Hematopoietic multipotent progenitor cell (in vitro differentiated cells): ENCODE data around the gene GRID2. TPM values are rescaled to one million over a fixed set of nuclear protein-coding genes. Genes with fewer than 3 reads are reported as not detected.
A peak's percentile ranks its signal among the peaks of the same experiment; 100 is the strongest.

ENCODE experiments used
- DNase-seq, 3 donors: peaks; one replicate each; pipeline ENCODE4 v3.0.0-alpha.2; 2011 to 2015; ENCODE audit warnings: low read depth in 2 of 3, low spot score in 2 of 3
- total RNA-seq: library from RNA; depleted of rRNA; stranded (reverse); fragments of >200 nt; gene quantifications from one replicate; pipeline ENCODE4 v1.2.3, GENCODE V29; 2012

Gene GRID2
- total RNA-seq, 1 donor = not detected

- no peak for DNase-seq
These were observed 1414.5 kb downstream of the GRID2 start for GRCh38 chr4:93718233-93718632.

DNA sequence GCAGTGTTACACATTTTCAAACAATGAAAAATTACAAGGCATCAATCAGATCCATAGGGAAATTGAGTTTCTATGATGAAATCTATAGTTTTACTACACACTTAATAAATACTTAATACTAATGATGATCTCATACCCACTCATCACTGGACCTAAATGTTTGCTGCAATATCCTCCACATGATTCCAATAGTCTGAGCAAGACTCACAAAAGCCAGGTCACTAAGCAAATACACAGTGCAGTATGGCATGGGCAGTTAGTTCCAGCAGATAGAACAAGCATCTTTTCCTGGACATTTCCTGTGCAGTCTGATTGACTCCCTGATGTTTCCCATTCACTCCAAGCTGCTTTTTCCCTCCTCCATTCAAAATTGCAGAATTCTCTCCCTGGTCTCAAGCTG lies 1415.8 kb downstream of the GRID2 start:
- no peak for DNase-seq

DNA sequence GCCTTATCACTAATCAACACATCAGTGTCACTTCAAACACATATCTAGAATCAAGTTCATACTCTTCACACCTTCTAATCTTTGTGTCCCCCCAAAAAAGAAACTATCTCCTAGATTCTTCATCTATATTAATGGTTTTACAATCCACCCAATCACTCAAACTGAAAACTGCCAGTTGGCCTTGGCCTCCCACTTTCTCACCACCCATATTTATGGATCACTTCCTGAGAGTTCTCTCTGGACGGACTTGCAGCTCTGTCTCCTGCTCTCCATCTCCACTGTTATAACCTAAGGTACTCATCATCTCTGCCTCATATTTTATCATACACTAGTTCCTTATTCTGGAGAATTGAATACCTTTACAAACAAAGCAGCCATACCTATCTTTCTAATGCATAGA lies 1418.7 kb downstream of the GRID2 start:
- DNase-seq = no peak

DNA sequence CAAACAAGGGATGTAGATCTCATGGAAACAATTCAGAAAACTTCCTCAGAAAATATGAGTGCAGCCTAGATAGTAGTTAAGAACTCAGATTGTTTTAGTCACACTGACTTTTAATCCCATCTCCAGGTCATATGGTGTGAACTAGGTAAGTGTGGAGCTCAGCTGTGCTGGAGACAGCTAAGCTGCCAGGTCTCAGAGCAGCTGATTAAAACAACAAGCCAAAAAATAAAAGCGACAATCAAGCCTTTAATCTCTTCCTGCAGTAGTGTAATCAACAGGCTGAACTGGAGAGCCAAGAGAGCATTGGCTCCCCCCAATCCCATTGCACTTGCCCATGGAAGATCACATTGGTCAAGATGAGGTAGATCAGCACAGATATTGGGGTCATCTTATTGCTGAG lies 1426.5 kb downstream of the GRID2 start:
- DNase-seq = no peak

- no peak for DNase-seq
These were observed 1427.0 kb downstream of the GRID2 start for GRCh38 chr4:93730760-93731159.

- no peak for DNase-seq
These were observed 1427.7 kb downstream of the GRID2 start for GRCh38 chr4:93731456-93731855.

- DNase-seq = no peak
These were observed 1428.7 kb downstream of the GRID2 start for GRCh38 chr4:93732509-93732908.

GRCh38 chr4:93740890-93741289 lies 1437.1 kb downstream of the GRID2 start:
- no peak for DNase-seq

DNA sequence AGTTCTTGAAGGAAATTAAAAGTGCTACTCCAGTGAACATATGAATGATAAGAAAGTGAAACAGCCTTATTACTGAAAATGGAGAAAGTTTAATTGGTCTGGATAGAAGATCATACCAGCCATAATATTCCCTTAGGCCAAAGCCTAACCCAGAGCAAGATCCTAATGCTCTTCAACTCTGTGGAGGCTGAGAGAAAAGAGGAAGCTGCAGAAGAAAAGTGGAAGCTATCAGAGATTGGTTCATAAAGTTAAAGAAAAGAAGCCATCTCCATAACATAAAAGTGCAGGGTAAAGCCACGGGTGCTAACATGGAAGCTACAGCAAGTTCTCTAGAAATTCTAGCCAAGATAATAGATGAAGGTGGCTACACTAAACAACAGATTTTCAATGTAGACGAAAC lies 1439.3 kb downstream of the GRID2 start:
- no peak for DNase-seq

DNA sequence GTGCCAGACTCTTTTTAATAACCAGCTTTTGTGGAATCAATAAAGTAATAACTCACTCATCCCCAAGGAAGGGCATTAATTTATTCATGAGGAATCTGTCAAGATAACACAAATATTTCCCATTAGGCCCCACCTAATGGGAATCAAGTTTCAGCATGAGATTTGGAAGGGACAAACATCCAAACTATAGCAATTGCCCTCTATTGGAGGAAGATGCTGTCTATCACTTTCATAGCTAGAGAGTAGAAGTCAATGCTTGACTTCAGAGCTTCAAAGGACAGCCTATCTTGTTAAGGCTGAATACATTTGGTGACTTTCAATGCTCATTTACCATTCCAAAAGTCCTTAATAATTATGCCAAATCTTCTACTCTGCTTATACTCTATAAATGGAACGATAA lies 1439.9 kb downstream of the GRID2 start:
- DNase-seq = no peak

DNA sequence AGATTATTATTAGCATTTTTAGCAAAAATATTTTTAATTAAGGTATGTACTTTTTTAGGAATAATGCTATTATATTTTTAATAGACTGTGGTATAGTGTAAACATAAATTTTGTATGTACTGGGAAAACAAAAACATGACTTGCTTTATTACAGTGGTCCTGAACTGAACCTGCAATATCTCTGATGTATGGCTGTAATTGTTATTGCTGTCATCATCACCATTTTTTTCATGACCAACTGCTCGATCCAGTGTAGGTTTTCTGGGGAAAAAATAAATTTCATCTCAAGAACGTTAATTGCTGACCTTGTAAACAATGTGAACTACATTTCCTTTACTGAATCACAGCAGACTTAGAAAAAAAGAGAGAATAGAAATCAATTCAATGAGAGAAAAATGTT lies 1441.2 kb downstream of the GRID2 start:
- no peak for DNase-seq

GRCh38 chr4:93746031-93746430 lies 1442.3 kb downstream of the GRID2 start:
- DNase-seq = no peak

DNA sequence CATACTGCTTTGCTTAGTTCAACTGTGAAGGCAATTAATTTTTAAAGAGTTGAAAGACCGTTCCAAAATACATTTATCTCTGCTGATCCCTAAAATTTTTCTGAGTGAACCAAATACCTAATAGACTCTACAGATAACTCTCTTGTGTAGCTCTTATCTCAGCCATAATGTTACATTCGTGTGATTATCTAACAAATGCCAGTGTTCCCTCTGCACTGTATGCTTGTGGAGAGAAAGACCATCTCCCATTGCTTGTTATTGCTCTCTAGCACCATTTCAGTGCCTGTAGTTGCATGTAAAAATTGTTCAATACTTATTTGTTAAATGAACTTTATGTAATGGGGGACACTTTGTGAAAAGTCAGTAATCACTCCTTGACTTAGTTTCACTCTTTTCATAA lies 1443.5 kb downstream of the GRID2 start:
- no peak for DNase-seq

GRCh38 chr4:93748373-93749291 lies 1444.9 kb downstream of the GRID2 start:
- no peak for DNase-seq

- no peak for DNase-seq
These were observed 1445.6 kb downstream of the GRID2 start for GRCh38 chr4:93749292-93749761.

- DNase-seq = peak in 1 of 3 donors; percentile 4
These were observed 1447.6 kb downstream of the GRID2 start for GRCh38 chr4:93751411-93751810.

- no peak for DNase-seq
These were observed 1452.3 kb downstream of the GRID2 start for GRCh38 chr4:93756101-93756500.

- peak in 1 of 3 donors; percentile 15 for DNase-seq
These were observed 1455.7 kb downstream of the GRID2 start for GRCh38 chr4:93759506-93759905.

DNA sequence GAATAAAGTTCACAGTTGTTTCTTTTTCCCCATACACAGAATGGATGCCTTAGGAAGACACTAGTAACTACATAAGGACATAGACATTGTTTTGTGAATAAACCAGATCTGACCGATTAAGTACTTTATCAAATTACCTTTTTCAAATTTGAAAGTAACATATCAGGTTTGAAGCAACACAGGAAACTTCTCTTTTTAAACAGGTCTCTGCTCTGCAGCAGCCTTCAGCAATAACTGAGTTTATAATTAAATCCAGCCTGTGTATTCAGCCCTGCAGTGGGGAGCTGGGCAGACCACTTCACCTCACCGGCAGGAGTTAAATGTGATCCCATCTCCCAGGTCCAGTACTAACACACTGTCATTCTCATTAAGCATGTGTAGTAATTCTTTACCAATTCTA lies 1456.5 kb downstream of the GRID2 start:
- DNase-seq = no peak

- no peak for DNase-seq
These were observed 1457.5 kb downstream of the GRID2 start for GRCh38 chr4:93761286-93761685.

GRCh38 chr4:93764639-93765246 lies 1461.0 kb downstream of the GRID2 start:
- DNase-seq = peak in 2 of 3 donors; percentile 38 to 77

DNA sequence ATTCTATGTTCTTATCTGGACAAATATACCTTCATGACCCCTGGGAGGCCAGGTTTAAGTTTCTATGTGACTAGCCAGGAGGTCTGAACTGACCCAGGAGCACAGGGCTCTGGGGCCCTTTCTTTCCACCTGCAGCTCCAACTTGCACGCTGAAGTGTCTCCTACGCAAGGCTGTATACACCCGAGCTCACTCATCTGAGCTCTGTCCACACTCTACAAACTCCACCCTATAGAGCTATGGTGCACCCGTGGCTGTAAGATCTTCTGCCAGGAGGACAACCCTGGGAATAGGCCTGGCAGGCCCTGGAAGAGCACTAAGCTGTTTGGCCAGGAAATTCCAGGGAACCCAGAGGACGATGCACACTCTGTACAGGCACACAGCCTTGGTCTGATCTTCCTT lies 1464.2 kb downstream of the GRID2 start:
- DNase-seq = no peak
